ENCODE results near the gene CSNK1G3. TPM values are rescaled to one million over a fixed set of nuclear protein-coding genes. Genes with fewer than 3 reads are reported as not detected.

CSNK1G3 gene
- total RNA-seq = 37.5 and 53.2 TPM in 2 replicates

DNA sequence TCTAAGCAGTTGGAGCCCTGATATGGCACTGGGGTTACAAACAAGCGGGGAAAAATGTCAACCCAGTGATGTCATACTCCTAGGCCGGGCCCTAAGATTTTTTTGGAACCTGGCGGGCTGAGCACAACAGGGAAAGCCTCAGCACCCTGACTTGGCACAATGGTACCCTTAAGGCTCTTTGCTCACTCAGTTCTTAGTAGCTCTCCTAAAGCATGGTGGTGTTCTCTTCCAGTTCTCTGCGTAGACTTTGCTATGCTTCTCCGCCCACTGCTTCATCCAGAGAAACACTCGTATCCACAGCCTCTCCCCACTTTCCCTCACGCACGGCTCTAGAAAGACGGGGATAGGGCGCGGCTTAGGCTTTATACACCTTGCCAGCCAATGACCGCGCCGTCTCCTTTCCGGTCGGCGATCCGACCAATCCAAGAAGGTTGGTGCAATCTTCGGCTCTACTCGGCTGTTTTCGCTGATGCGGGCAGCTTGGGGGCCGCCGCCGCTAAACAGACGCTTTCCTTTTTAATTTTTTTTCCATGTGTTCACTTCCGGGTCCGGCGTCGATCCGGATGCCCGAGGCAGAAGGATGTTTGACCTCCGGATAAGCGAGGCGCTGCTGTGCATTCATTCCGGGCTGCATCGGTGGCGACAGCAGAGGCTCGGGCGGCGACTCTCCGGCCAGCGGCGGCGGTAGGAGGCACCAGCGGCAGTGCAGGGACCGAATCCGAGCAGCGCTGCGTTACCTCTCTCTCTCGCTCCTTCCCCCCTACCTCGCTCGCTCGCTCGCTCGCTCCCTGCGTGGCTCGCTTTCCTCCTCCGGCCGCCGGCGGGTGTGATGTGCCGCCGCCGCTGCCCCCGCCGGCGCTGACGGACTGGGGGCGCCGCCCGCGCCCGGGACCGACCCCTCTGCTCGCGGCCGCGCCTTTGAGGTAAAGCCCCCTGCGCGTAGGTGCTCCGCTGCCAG lies at the start of gene CSNK1G3:
Gene CSNK1G3 (plus strand): TSS at position 530 of the 958 bp plus-strand sequence. CDS start 33,487 bp downstream, outside the sequence.

Other genes starting within 250 kb of the CSNK1G3 start
- gene CEP120, start 88.8 kb upstream of the CSNK1G3 start, total RNA-seq = 11.0 and 20.9 TPM in 2 replicates